ENCODE data around the gene ZNF628.

The ZNF628 gene

DNA sequence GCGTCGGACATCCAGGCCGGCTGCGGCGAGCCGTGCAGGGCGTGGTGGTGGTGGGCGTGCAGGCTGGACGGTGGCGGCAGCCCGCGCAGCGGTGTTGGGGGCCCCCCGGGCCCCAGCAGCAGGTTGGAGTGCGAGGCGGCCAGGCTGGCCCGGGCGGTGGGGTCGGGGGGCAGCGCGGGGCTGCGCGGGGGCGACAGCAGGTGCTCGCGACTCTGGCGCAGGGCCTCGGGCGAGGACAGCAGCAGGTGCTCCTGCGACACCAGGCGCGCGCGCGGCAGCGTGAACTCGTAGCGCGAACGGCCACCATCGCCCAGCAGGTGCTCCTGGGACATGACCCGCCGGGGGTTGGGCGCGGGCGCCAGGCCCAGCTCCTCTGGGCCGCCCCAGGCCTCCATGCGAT lies 43.1 kb upstream of the ZNF628 start:
- Histone ChIP-seq H3K9me2 (ENCODE audit: low read depth, low read length) (no peaks in the 10 kb centered on the region), H3F3A (ENCODE audit: insufficient read depth, low read length) (no peaks in the 10 kb centered on the region), H3K79me2 (ENCODE audit: insufficient read depth, low read length) (no peaks in the 10 kb centered on the region), H3K9me3 (ENCODE audit: low read length) (no peaks in the 10 kb centered on the region), H3K4me2 (ENCODE audit: low read length) (no peak overlapping the region), H3K27me3 (ENCODE audit: insufficient read depth, low read length) (no peaks in the 10 kb centered on the region), H2AFZ (ENCODE audit: low read length) (no peak overlapping the region), H3K27ac (ENCODE audit: low read depth, low read length, poor library complexity, severe bottlenecking) (no peak overlapping the region), H4K20me1 (ENCODE audit: insufficient read depth, low read length) (no peaks in the 10 kb centered on the region), H3K36me3 (ENCODE audit: insufficient read depth, low read length) (no peaks in the 10 kb centered on the region), H3K4me1 (ENCODE audit: insufficient read depth, low read length, severe bottlenecking) (no peaks in the 10 kb centered on the region), H3K4me3 (ENCODE audit: low read depth, low read length, poor library complexity, severe bottlenecking) (no peak overlapping the region), H3K9ac (ENCODE audit: low read length) (no peak overlapping the region)
- no peak for TF ChIP-seq EZH2 (IDR thresholded peaks at IDR 0.05; ENCODE audit: borderline replicate concordance, low read length)
- TF ChIP-seq, protein P1, sequence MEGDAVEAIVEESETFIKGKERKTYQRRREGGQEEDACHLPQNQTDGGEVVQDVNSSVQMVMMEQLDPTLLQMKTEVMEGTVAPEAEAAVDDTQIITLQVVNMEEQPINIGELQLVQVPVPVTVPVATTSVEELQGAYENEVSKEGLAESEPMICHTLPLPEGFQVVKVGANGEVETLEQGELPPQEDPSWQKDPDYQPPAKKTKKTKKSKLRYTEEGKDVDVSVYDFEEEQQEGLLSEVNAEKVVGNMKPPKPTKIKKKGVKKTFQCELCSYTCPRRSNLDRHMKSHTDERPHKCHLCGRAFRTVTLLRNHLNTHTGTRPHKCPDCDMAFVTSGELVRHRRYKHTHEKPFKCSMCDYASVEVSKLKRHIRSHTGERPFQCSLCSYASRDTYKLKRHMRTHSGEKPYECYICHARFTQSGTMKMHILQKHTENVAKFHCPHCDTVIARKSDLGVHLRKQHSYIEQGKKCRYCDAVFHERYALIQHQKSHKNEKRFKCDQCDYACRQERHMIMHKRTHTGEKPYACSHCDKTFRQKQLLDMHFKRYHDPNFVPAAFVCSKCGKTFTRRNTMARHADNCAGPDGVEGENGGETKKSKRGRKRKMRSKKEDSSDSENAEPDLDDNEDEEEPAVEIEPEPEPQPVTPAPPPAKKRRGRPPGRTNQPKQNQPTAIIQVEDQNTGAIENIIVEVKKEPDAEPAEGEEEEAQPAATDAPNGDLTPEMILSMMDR (IDR thresholded peaks at IDR 0.05; ENCODE audit: low read length) = no peak

DNA sequence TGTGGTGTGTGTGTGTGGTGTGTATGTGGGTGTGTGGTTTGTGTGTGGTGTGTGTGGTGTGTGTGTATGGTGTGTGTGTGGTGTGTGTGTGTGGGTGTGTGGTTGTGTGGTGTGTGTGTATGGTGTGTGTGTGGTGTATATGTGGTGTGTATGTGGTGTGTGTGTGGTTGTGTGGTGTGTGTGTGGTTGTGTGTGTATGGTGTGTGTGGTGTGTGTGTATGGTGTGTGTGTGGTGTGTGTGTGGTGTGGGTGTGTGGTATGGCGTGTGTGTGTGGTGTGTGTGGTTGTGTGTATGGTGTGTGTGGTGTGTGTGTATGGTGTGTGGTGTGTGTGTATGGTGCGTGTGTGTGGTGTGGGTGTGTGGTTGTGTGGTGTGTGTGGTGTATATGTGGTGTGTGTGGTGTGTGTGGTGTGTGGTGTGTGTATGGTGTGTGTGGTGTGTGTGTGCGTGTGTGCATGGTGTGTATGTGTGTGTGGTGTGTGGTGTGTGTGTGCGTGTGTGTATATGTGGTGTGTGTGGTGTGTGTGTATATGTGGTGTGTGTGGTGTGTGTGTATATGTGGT lies 42.0 kb upstream of the ZNF628 start:
- no peaks in the 10 kb centered on the region for H3K4me1 ChIP-seq (ENCODE audit: insufficient read depth, low read length, severe bottlenecking)
- no peak overlapping the region for H3K4me3 ChIP-seq (ENCODE audit: low read depth, low read length, poor library complexity, severe bottlenecking)
- H3K9me2 ChIP-seq (ENCODE audit: low read depth, low read length) = no peaks in the 10 kb centered on the region
- no peaks in the 10 kb centered on the region for H3K79me2 ChIP-seq (ENCODE audit: insufficient read depth, low read length)
- TF ChIP-seq, protein P1 (IDR thresholded peaks at IDR 0.05; ENCODE audit: low read length) = no peak
- no peak for TF ChIP-seq EZH2 (IDR thresholded peaks at IDR 0.05; ENCODE audit: borderline replicate concordance, low read length)
- H3K9ac ChIP-seq (ENCODE audit: low read length) = no peak overlapping the region
- H3K9me3 ChIP-seq (ENCODE audit: low read length) = no peaks in the 10 kb centered on the region
- H4K20me1 ChIP-seq (ENCODE audit: insufficient read depth, low read length) = no peaks in the 10 kb centered on the region
- no peak overlapping the region for H3K27ac ChIP-seq (ENCODE audit: low read depth, low read length, poor library complexity, severe bottlenecking)
- H3K4me2 ChIP-seq (ENCODE audit: low read length) = no peak overlapping the region
- H2AFZ ChIP-seq (ENCODE audit: low read length) = no peak overlapping the region
- H3K36me3 ChIP-seq (ENCODE audit: insufficient read depth, low read length) = no peaks in the 10 kb centered on the region
- H3K27me3 ChIP-seq (ENCODE audit: insufficient read depth, low read length) = no peaks in the 10 kb centered on the region
- no peaks in the 10 kb centered on the region for H3F3A ChIP-seq (ENCODE audit: insufficient read depth, low read length)

- Histone ChIP-seq H3K9me3 (ENCODE audit: low read length) (no peaks in the 10 kb centered on the region), H3K79me2 (ENCODE audit: insufficient read depth, low read length) (no peaks in the 10 kb centered on the region), H3F3A (ENCODE audit: insufficient read depth, low read length) (no peaks in the 10 kb centered on the region), H3K4me3 (ENCODE audit: low read depth, low read length, poor library complexity, severe bottlenecking) (no peak overlapping the region), H3K36me3 (ENCODE audit: insufficient read depth, low read length) (no peaks in the 10 kb centered on the region), H4K20me1 (ENCODE audit: insufficient read depth, low read length) (no peaks in the 10 kb centered on the region), H3K4me1 (ENCODE audit: insufficient read depth, low read length, severe bottlenecking) (no peaks in the 10 kb centered on the region), H3K9ac (ENCODE audit: low read length) (no peak overlapping the region), H2AFZ (ENCODE audit: low read length) (no peak overlapping the region), H3K9me2 (ENCODE audit: low read depth, low read length) (no peaks in the 10 kb centered on the region), H3K27me3 (ENCODE audit: insufficient read depth, low read length) (no peaks in the 10 kb centered on the region), H3K27ac (ENCODE audit: low read depth, low read length, poor library complexity, severe bottlenecking) (no peak overlapping the region), H3K4me2 (ENCODE audit: low read length) (no peak overlapping the region)
- TF ChIP-seq EZH2 (IDR thresholded peaks at IDR 0.05; ENCODE audit: borderline replicate concordance, low read length) = no peak
- TF ChIP-seq, protein P1 (IDR thresholded peaks at IDR 0.05; ENCODE audit: low read length) = no peak
These were observed 41.4 kb upstream of the ZNF628 start for GRCh38 chr19:55435020-55435419.
